Urinary bladder (tissue), 4 donors: ENCODE data around the gene ADAMTS17. TPM values are rescaled to one million over a fixed set of nuclear protein-coding genes. Genes with fewer than 3 reads are reported as not detected.

ENCODE experiments used
- DNase-seq: peaks from one replicate; pipeline ENCODE4 v3.0.0-alpha.2; 2015; ENCODE audit errors: extremely low spot score
- H3K27ac ChIP-seq: one replicate; pipeline ENCODE4 v1.5.1; 2013; ENCODE audit warnings: low read depth, mild to moderate bottlenecking, moderate library complexity
- H3K36me3 ChIP-seq: one replicate; pipeline ENCODE4 v1.6.1; 2013; ENCODE audit warnings: mild to moderate bottlenecking, moderate library complexity; ENCODE audit not compliant: insufficient read depth
- H3K4me1 ChIP-seq: one replicate; pipeline ENCODE4 v1.6.1; 2013; ENCODE audit warnings: mild to moderate bottlenecking, moderate library complexity; ENCODE audit not compliant: insufficient read depth
- H3K4me3 ChIP-seq: one replicate; pipeline ENCODE4 v1.5.1; 2013; ENCODE audit warnings: low read depth, low read length
- WGBS: extraction: QIAGEN DNeasy Blood & Tissue Kit; methylation state at CpG from one replicate; pipeline ENCODE4 v1.1.7; 2013; 5-methylcytosine and 5-hydroxymethylcytosine counted together
- polyA plus RNA-seq: library from polyadenylated mRNA; stranded (reverse); fragments of 200-250 nt; gene quantifications from one replicate; pipeline ENCODE4 v1.2.3, GENCODE V29; 2013
- total RNA-seq: library from RNA; depleted of rRNA; stranded (reverse); fragments of >200 nt; gene quantifications from one replicate; pipeline ENCODE4 v1.2.3, GENCODE V29; 2014
- donor health status: healthy with polysubstance abuse.
- donor health status: healthy.

ADAMTS17 gene
- total and polyA plus RNA-seq, 2 donors: 2.8 to 10.7 TPM

DNA sequence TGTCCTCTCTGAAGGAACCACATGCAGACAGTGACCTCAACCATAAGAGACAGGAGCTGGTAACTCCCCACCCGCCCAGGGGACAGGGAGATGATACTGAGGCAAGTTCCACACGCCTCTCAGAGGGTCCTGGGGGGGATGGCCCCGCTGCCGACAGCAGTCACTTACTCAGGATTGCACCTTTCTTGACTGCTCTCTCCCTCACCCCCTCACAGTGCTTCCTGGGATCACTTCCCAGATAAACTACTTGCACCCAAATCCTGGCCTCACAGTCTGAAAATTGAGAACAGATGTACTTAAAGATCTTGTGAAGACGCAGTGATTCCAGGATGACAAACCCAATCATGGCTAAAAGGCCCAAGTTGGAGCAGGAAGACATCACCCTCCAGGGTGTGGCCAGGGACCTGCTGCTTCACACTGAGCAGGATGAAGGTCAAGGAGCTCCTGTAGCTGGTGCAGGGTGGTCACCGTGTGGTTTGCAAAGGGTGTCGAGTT lies 207.6 kb downstream of the ADAMTS17 start:
- DNase-seq: no peak

DNA sequence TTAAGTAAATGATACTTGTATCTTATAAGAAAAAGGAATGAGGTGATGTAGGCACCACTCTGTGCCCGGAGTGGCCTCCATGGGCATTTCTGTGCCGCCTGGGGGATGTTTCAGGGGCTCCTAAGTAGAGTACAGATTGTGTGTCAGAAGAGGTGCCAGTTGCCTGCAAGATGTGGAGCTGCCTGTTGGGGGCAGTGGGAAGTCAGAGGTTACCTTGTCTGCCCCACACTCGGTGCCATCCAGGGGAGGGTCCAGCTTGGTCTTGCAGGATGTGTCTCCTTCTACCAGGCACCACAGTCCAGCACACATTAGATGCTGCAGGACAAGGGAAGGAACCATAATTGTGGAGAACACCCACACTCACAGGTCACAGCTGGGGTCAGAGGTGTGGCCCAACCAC lies 208.8 kb downstream of the ADAMTS17 start:
- DNase-seq: no peak
- H3K4me1 ChIP-seq: no peaks in the 10 kb centered on the region
- no peaks in the 10 kb centered on the region for H3K36me3 ChIP-seq
- H3K4me3 ChIP-seq: no peak overlapping the region
- no peak overlapping the region for H3K27ac ChIP-seq
- 91% methylated on average over 3 of the region's 3 CpGs for WGBS

More for the DNA sequence above, 207.6 kb downstream of the ADAMTS17 start:
- no peaks in the 10 kb centered on the region for H3K36me3 ChIP-seq
- H3K27ac ChIP-seq: no peak overlapping the region
- 82% methylated on average over 7 of the region's 7 CpGs for WGBS
- H3K4me1 ChIP-seq: no peaks in the 10 kb centered on the region
- H3K4me3 ChIP-seq: no peak overlapping the region

DNA sequence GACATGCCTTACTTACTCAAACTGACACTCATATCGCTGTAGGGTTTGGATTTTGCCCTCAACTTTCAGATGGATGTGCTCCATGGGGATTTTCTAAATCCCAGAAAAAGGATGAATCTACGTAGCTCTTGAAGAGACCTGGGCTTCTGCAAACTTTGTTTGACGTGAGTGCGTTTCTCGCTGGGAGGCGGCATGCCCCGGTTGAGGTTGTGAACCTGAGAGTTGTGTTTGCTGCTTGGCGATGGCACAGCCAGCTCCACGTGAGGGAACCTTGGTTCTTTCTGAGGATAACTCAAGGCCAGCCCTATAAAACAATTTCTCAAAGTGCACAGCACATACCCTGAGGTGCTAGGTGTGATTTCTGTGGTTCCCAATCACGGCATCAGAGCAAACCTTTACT lies 209.5 kb downstream of the ADAMTS17 start:
- Histone ChIP-seq H3K4me3 (no peak overlapping the region), H3K4me1 (no peaks in the 10 kb centered on the region), H3K36me3 (no peaks in the 10 kb centered on the region), H3K27ac (no peak overlapping the region)
- WGBS: 91% methylated on average over 10 of the region's 10 CpGs
- no peak for DNase-seq

DNA sequence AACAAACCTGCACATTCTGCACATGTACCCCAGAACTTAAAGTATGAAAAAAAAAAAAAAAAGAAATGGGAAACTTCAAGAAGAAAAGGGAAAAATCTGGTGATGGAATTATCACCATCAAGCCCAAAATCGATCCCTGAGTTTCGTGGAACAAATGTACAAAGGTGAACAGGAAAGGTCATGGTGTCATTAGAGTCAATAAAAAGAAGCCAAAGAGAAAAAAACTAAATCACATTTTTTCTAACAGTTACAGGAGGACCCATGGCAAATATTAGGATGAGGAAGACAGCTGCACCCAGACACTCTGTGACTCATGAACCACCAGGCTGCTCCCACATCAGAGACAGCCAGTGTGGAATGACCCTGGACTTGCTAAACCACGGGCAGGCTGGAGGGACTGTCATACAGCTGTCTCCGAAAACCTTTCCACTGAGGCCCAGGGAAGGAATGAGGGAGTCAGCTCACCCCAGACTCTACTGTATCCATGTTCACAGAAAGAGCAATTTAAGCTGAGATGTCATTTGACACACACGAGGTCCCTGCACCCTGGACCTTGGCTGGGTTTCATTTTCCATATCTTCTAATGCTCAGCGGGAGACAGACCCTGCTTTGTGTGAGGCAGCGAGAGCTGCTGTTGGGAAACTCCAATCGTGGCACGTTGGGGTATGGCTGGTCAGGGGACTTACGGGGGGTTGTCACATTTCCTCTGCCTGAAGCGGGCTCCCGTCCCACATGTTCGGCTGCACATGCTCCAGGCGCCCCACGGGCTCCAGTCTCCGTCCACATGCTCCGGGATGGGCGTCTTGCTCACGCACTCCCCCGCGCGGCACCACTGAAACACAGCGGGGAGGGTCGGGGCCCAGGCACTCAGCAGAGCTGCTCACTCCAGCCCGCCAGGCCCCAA lies 210.2 kb downstream of the ADAMTS17 start:
- no peak overlapping the region for H3K27ac ChIP-seq
- 69% methylated on average over 25 of the region's 25 CpGs for WGBS

DNA sequence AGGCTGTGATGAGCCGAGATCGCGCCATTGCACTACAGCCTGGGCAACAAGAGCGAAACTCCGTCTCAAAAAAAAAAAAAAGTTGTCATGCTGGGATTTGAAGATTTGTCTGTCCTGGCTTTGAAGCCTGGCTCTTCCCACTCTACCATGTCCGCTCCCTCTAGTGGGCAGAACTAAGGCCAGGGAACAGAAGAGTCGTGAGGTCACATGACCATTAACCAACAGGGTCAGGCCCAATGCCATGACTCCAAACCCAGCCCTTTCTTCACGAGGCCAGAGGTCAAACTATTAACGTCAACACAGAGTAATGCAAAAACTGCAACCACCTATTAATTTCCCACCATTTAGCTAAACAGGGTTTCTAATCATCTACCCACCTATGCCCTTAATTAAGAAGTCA lies 212.1 kb downstream of the ADAMTS17 start:
- Histone ChIP-seq H3K27ac (no peak overlapping the region), H3K4me3 (no peak overlapping the region), H3K36me3 (no peaks in the 10 kb centered on the region), H3K4me1 (no peaks in the 10 kb centered on the region)
- 94% methylated on average over 9 of the region's 9 CpGs for WGBS
- no peak for DNase-seq

More for the DNA sequence above, 210.2 kb downstream of the ADAMTS17 start:
- no peaks in the 10 kb centered on the region for H3K4me1 ChIP-seq
- H3K4me3 ChIP-seq: no peak overlapping the region
- no peak for DNase-seq
- H3K36me3 ChIP-seq: no peaks in the 10 kb centered on the region

DNA sequence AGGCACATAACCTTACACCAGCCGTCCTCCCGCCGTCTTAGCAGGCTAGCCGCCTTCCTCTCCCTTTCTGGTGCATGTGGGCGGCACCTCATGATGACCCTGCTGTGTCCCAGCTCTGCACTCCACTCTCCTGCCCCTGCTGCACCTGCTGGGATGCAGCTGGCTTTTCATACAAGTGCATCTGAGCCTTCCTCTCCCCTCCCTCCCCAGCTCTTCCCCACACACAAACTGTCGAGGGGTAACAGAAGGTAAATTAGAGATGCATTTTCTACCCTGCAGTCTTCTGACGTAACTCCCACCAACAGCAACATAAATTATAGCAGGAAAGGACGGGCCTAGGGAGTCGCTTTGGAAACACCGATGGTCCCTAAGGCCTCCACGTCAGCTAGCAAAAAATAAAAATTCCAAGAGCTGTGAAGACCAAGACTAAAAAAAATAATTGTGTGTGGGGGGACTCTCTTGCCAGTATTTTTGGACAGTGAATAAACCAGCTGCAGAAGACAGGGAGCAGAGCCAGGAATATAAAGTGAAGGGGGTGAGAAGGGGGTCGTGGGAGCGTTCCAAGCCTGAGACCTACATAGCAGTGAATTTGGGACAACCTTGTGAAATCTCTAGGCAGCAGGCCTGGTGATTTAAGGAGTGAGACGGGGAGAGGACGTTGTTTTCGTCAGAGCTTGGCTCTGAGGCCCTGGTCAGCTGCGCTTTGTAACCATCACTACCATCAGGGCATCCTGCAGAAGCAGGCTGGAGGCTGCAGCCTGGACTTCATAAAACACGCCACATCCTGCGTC lies 216.2 kb downstream of the ADAMTS17 start:
- peak; percentile 54 for DNase-seq
- no peak overlapping the region for H3K27ac ChIP-seq
- 36% methylated on average over 19 of the region's 19 CpGs for whole genome bisulfite sequencing
- H3K4me1 ChIP-seq: no peaks in the 10 kb centered on the region
- H3K4me3 ChIP-seq: no peak overlapping the region
- no peaks in the 10 kb centered on the region for H3K36me3 ChIP-seq

DNA sequence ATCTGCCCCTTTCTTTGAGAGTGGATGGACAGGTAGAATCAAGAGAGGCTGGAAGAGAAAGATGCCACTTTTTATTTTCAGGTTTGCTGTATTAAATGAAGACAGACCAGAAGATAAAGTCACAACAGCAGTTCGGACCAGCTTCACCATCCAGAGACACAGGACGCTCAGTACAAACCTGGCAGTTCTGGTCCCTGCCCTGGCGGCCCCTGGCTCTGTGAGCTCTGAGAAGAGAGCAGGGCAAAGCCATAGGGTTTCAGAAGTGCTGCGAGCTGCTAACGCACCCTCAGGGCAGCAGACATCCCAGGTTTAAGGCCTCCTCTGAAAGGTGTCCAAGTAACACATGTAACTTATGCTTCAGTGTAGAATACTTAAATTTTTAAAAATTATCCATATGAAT lies 216.8 kb downstream of the ADAMTS17 start:
- WGBS: 89% methylated on average over 5 of the region's 5 CpGs
- Histone ChIP-seq H3K4me3 (no peak overlapping the region), H3K4me1 (no peaks in the 10 kb centered on the region), H3K36me3 (no peaks in the 10 kb centered on the region), H3K27ac (no peak overlapping the region)
- DNase-seq: no peak

DNA sequence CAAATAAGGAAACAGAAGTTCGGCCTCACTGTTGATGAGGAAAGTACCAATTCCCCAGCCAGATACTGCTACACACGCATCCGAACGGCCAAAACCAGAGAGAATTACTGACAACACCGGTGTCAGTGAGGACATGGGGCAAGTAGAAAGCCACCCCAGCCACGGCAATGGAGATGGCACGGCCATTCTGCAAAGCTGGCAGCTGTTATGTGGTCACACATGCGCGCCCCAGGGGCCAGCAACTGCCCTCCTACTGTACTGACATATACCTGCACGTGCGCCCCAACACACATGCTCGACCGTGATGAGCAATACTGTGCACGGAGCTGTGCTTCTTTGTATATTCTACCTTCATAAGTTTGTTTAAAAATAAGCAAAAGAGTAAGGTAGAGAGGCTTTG lies 217.4 kb downstream of the ADAMTS17 start:
- DNase-seq: no peak
- no peaks in the 10 kb centered on the region for H3K36me3 ChIP-seq
- H3K27ac ChIP-seq: no peak overlapping the region
- no peaks in the 10 kb centered on the region for H3K4me1 ChIP-seq
- no peak overlapping the region for H3K4me3 ChIP-seq
- 96% methylated on average over 14 of the region's 14 CpGs for WGBS

DNA sequence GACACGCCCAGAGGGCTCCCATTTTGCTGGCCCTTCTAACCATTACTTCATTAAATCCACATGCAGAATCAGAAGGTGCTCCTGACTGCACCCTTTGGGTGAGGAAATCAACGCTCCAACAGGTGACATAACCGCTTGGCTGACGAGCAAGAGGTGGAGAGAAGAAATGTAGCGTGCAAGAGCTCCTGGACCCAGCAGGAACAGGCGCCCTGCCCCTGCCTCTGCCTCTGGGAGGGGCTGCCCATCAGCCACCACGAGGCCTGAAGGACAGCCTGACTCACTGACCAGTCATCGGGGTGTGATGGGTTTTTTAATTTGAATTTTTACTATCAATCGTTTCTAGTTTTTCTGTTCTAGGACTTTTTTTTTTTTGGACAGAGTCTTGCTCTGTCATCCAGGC lies 218.2 kb downstream of the ADAMTS17 start:
- no peak overlapping the region for H3K27ac ChIP-seq
- no peaks in the 10 kb centered on the region for H3K4me1 ChIP-seq
- no peaks in the 10 kb centered on the region for H3K36me3 ChIP-seq
- no peak for DNase-seq
- H3K4me3 ChIP-seq: no peak overlapping the region
- 92% methylated on average over 9 of the region's 9 CpGs for WGBS

DNA sequence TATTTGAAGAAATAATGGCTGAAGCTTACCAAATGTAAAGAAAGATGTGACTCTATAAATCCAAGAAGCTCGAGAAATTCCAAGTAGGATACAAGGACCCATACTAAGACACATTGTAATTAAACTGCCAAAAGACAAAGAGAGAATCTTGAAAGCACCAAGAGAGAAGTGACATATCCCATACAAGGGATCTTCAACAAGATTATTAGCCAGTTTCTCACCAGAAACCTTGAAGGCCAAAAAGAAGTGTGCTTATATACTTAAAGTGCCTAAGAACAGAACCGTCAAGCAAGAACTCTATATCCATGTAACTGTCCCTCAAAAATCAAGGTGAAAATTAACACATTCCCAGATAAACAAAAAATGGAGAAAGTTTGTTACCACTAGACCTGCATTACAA lies 220.5 kb downstream of the ADAMTS17 start:
- no peaks in the 10 kb centered on the region for H3K36me3 ChIP-seq
- 94% methylated on average over 2 of the region's 2 CpGs for WGBS
- H3K4me1 ChIP-seq: no peaks in the 10 kb centered on the region
- DNase-seq: no peak
- H3K27ac ChIP-seq: no peak overlapping the region
- no peak overlapping the region for H3K4me3 ChIP-seq

DNA sequence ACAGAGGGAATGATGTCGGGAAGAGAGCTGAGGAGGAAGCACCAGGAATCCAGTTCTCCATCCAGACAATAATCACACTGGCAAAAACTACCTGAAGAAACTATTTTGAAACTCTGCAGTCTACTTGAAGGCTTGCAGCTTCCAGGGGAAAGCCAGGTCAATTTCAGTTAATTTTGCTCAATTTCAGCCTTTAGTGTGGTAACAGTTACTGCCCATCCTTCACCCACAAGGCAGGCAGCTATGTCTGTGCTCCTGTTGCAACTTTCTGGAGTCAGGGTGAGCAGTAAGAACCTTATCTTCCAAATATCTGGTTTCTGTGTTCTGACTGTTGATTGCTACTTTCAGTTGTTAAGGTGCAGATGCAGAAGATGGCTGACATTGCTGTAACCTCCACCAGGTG lies 221.7 kb downstream of the ADAMTS17 start:
- 98% methylated on average over 1 of the region's 1 CpG for WGBS
- H3K27ac ChIP-seq: no peak overlapping the region
- no peaks in the 10 kb centered on the region for H3K36me3 ChIP-seq
- no peaks in the 10 kb centered on the region for H3K4me1 ChIP-seq
- no peak overlapping the region for H3K4me3 ChIP-seq
- no peak for DNase-seq

DNA sequence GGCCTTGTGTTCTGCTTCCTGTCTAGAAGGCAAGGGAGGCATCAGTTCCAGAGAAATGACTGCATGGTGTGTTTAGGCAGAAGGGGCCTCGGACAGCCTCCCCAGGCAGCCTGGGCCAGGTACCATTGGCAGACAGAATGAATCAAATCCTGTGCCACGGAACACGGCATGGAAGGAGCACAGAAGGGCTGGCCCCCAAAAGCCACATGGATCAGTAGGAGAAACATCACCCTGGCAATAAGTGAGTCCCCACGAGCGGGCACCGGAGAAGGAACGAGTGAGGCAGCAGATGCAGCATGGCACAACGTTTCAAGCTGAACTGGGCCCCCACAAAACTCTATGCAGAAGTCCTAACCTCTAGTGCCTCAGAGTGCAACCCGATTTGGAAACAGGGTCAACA lies 223.2 kb downstream of the ADAMTS17 start:
- 94% methylated on average over 9 of the region's 9 CpGs for WGBS
- Histone ChIP-seq H3K36me3 (no peaks in the 10 kb centered on the region), H3K4me3 (no peak overlapping the region), H3K27ac (no peak overlapping the region), H3K4me1 (no peaks in the 10 kb centered on the region)
- DNase-seq: no peak

DNA sequence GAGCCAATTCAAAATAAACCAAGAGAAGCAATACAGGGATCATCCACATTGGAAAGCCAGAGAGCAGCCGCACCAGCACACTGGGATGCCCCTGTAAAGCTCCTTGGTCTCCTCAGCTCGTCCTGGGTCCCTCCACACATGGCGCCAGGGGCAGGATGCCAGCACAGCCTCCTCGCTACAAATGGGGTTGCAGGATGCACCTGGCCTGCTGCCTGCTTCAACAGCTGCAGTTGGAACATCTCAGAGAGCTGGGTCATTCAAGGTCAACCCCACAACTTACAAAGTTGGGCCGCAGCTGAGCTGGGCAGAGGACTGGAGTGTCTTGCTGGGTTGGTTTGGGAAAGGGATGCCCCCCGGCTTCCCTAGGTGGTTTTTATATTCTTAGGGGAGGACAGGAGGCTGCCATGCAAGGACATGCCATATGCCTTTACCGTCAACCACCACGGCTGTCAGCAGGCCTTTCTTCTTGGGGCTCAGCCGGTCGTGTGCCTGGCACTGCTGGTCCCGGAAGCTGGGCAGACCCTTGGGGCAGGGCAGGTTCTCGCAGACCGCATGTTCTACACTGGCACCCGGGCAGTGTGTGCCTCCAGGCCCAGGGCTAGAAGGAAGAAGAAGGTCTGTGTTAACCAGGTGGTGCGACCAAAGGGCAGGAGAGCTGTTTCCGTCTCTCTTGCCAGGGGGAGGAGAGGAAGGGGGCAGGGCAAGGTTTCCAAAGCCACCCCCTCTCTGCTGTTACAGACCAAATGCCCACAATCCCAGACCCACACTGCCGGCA lies 225.2 kb downstream of the ADAMTS17 start:
- no peak overlapping the region for H3K4me3 ChIP-seq
- H3K36me3 ChIP-seq: no peaks in the 10 kb centered on the region
- WGBS: 80% methylated on average over 17 of the region's 17 CpGs
- H3K4me1 ChIP-seq: no peaks in the 10 kb centered on the region
- DNase-seq: no peak
- H3K27ac ChIP-seq: no peak overlapping the region
